ENCODE measurements around the gene TINAG. TPM values are rescaled to one million over a fixed set of nuclear protein-coding genes. Genes with fewer than 3 reads are reported as not detected.
A peak's percentile ranks its signal among the peaks of the same experiment; 100 is the strongest.

The TINAG gene
- total RNA-seq, 6 experiments from 2014 or later = not detected

- Mint-ChIP-seq H3K4me3 (no peak overlapping the region), H3K9me3 (no peaks in the 10 kb centered on the region), H3K36me3 (ENCODE audit: low read depth) (no peaks in the 10 kb centered on the region), H3K27ac (no peak overlapping the region), H3K4me1 (ENCODE audit: low read depth) (peaks cover 7% of the 10 kb centered on the region), H3K27me3 (ENCODE audit: insufficient read depth) (no peaks in the 10 kb centered on the region)
- TF ChIP-seq CTCF (IDR thresholded peaks at IDR 0.05) = 0 out of 2 replicates have a peak, but pooled peaks have one; percentile 22
- no peak for DNase-seq
These were observed 41.8 kb upstream of the TINAG start for GRCh38 chr6:54266400-54266923.

- Mint-ChIP-seq H3K27me3 (ENCODE audit: insufficient read depth) (no peaks in the 10 kb centered on the region), H3K4me1 (ENCODE audit: low read depth) (peaks cover 7% of the 10 kb centered on the region), H3K36me3 (ENCODE audit: low read depth) (no peaks in the 10 kb centered on the region), H3K27ac (no peak overlapping the region), H3K9me3 (no peaks in the 10 kb centered on the region), H3K4me3 (no peak overlapping the region)
- DNase-seq = peak; percentile 32
- peak; percentile 80 for TF ChIP-seq CTCF (IDR thresholded peaks at IDR 0.05)
These were observed 40.4 kb upstream of the TINAG start for GRCh38 chr6:54267798-54268197.

GRCh38 chr6:54273214-54273820, 34.9 kb upstream of the TINAG start:
- no peak for TF ChIP-seq CTCF (IDR thresholded peaks at IDR 0.05)
- H3K27me3 Mint-ChIP-seq (ENCODE audit: insufficient read depth) = no peaks in the 10 kb centered on the region; the same call in 1 of the 2 replicates
- no peak overlapping the region for H3K27ac Mint-ChIP-seq
- no peak for DNase-seq
- no peaks in the 10 kb centered on the region for H3K4me1 Mint-ChIP-seq (ENCODE audit: low read depth)
- no peak overlapping the region for H3K4me3 Mint-ChIP-seq
- H3K36me3 Mint-ChIP-seq (ENCODE audit: low read depth) = peaks cover 16% of the 10 kb centered on the region
- no peaks in the 10 kb centered on the region; the same call in 1 of the 2 replicates for H3K9me3 Mint-ChIP-seq

GRCh38 chr6:54274383-54274782, 33.9 kb upstream of the TINAG start:
- Mint-ChIP-seq H3K27ac (no peak overlapping the region), H3K4me3 (no peak overlapping the region), H3K9me3 (no peaks in the 10 kb centered on the region; the same call in 1 of the 2 replicates), H3K4me1 (ENCODE audit: low read depth) (no peaks in the 10 kb centered on the region), H3K36me3 (ENCODE audit: low read depth) (peaks cover 23% of the 10 kb centered on the region), H3K27me3 (ENCODE audit: insufficient read depth) (peaks cover 1% of the 10 kb centered on the region; the same call in 1 of the 2 replicates)
- DNase-seq = no peak
- no peak for TF ChIP-seq CTCF (IDR thresholded peaks at IDR 0.05)

GRCh38 chr6:54282186-54282585, 26.1 kb upstream of the TINAG start:
- H3K9me3 Mint-ChIP-seq = no peaks in the 10 kb centered on the region; the same call in none of the 2 replicates
- peaks cover 67% of the 10 kb centered on the region for H3K4me1 Mint-ChIP-seq (ENCODE audit: low read depth)
- TF ChIP-seq CTCF (IDR thresholded peaks at IDR 0.05) = no peak
- H3K4me3 Mint-ChIP-seq = peak overlapping the region; percentile 54
- DNase-seq = peak; percentile 92
- peaks cover 27% of the 10 kb centered on the region for H3K36me3 Mint-ChIP-seq (ENCODE audit: low read depth)
- peak overlapping the region; percentile 81 for H3K27ac Mint-ChIP-seq
- H3K27me3 Mint-ChIP-seq (ENCODE audit: insufficient read depth) = peaks cover 1% of the 10 kb centered on the region
